ENCODE results near the gene LIN7B. TPM values are rescaled to one million over a fixed set of nuclear protein-coding genes. Genes with fewer than 3 reads are reported as not detected.

Gene LIN7B
- total RNA-seq, 1 experiment from 2014 or later = 4.2 TPM

DNA sequence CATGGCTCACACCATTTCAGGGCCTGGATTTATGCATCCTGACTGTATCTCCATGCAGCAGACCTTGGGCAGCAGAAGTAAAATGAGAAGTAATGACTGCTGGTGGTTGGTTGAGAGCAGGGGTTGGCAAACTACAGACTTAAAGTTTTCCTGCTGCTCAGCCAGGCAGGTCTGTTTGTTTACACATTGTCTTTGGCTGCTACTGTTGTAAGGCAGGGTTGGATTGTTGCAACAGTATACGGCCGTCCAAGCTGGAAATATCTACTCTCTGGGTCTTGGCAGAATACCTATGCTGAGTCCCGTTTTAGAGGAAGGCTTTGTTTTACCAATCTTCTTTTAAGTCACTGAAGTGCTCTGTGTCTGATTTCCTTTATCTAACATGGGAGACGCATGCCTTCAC, 15.4 kb upstream of the LIN7B start:
- H3K27ac Mint-ChIP-seq = peak overlapping the region in 1 of 3 experiments; percentile 81; a peak in 2 of 7 replicates
- no peak overlapping the region for H2BK120ac ChIP-seq (ENCODE audit: low read depth, low read length, poor library complexity, severe bottlenecking)
- H3K27me3 ChIP-seq (ENCODE audit: insufficient read depth, low read length) = no peaks in the 10 kb centered on the region
- no peak overlapping the region for H3K14ac ChIP-seq (ENCODE audit: insufficient read depth, low read length)
- no peak overlapping the region for H3K27ac ChIP-seq (ENCODE audit: insufficient read length, low read depth, low read length)
- H3K23me2 ChIP-seq (ENCODE audit: insufficient read length, low read depth, low read length, poor library complexity, severe bottlenecking) = no peaks in the 10 kb centered on the region
- no peak overlapping the region for H2AK5ac ChIP-seq (ENCODE audit: insufficient read length, low read length)
- H2BK15ac ChIP-seq (ENCODE audit: low read depth, low read length) = no peak overlapping the region
- H4K91ac ChIP-seq (ENCODE audit: insufficient read length, low read depth, low read length) = no peak overlapping the region
- H2BK12ac ChIP-seq (ENCODE audit: insufficient read length, low read depth, low read length) = no peak overlapping the region
- no peak overlapping the region for H3K18ac ChIP-seq (ENCODE audit: insufficient read length, low read depth, low read length)
- peaks cover 4 to 14% of the 10 kb centered on the region in 2 experiments; a peak in 2 of 4 replicates for H3K4me1 Mint-ChIP-seq
- no peak overlapping the region for H3T11ph ChIP-seq (ENCODE audit: low read length)
- H3K9ac ChIP-seq (ENCODE audit: extremely low read depth, insufficient read length, low read length) = no peak overlapping the region
- no peak overlapping the region for H3K4me2 ChIP-seq (ENCODE audit: insufficient read depth, insufficient read length, low read length)
- no peak overlapping the region for H4K8ac ChIP-seq (replicated peaks; ENCODE audit: insufficient read length, low read depth, low read length)
- no peak overlapping the region for H4K5ac ChIP-seq (ENCODE audit: insufficient read length, low read depth, low read length)
- H3K79me1 ChIP-seq (ENCODE audit: insufficient read depth, low read depth, low read length, poor library complexity, severe bottlenecking) = no peaks in the 10 kb centered on the region
- H2AFZ ChIP-seq (ENCODE audit: low read length) = no peak overlapping the region
- H2BK5ac ChIP-seq (ENCODE audit: insufficient read length, low read length) = no peak overlapping the region
- no peaks in the 10 kb centered on the region for H3K79me2 ChIP-seq (ENCODE audit: insufficient read depth, low read length)
- no peak overlapping the region for H3K4ac ChIP-seq (ENCODE audit: low read depth, low read length)
- H3K56ac ChIP-seq (ENCODE audit: insufficient read length, low read depth, low read length) = no peak overlapping the region
- peaks cover 38 to 84% (median 83%) of the 10 kb centered on the region in 3 experiments for H3K36me3 Mint-ChIP-seq (ENCODE audit: insufficient read depth in 1 of 3, low read depth in 3 of 3)
- no peak overlapping the region for H2BK20ac ChIP-seq (ENCODE audit: low read depth, low read length, poor library complexity, severe bottlenecking)
- no peaks in the 10 kb centered on the region for H4K20me1 ChIP-seq (ENCODE audit: control insufficient read depth, insufficient read depth, insufficient read length)
- DNase-seq = no peak
- no peak overlapping the region for H3K4me3 Mint-ChIP-seq
- H3K4me1 ChIP-seq (ENCODE audit: insufficient read depth, low read length) = no peaks in the 10 kb centered on the region
- WGBS (ENCODE audit: extremely low coverage, insufficient read length, low lambda C conversion rate) = no CpG with 5 or more reads among the region's 4 CpGs
- no peaks in the 10 kb centered on the region for H3K27me3 Mint-ChIP-seq (ENCODE audit: low read depth)
- no peaks in the 10 kb centered on the region for H3K9me3 Mint-ChIP-seq
- TF ChIP-seq, protein P1, sequence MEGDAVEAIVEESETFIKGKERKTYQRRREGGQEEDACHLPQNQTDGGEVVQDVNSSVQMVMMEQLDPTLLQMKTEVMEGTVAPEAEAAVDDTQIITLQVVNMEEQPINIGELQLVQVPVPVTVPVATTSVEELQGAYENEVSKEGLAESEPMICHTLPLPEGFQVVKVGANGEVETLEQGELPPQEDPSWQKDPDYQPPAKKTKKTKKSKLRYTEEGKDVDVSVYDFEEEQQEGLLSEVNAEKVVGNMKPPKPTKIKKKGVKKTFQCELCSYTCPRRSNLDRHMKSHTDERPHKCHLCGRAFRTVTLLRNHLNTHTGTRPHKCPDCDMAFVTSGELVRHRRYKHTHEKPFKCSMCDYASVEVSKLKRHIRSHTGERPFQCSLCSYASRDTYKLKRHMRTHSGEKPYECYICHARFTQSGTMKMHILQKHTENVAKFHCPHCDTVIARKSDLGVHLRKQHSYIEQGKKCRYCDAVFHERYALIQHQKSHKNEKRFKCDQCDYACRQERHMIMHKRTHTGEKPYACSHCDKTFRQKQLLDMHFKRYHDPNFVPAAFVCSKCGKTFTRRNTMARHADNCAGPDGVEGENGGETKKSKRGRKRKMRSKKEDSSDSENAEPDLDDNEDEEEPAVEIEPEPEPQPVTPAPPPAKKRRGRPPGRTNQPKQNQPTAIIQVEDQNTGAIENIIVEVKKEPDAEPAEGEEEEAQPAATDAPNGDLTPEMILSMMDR (conservative IDR thresholded peaks at IDR 0.05) = no peak
- no peaks in the 10 kb centered on the region for H3K9me3 ChIP-seq (ENCODE audit: control insufficient read depth, low read depth, low read length)
- no peak overlapping the region for H3K23ac ChIP-seq (ENCODE audit: insufficient read length, low read depth, low read length)

All from H9 (cell line).